H1 (cell line): ENCODE results near the gene SGCD. TPM values are rescaled to one million over a fixed set of nuclear protein-coding genes. Genes with fewer than 3 reads are reported as not detected.

Experiments
- CTCF ChIA-PET: fragments of 300-600 bp; sonication (Branson Sonifier 250); formaldehyde crosslinking; loops from one replicate; lab custom pipeline; 2021; ENCODE audit not compliant: partially characterized antibody; lab: Charles Lee
- POLR2A ChIA-PET: fragments of 300-600 bp; sonication (Branson Sonifier 250); formaldehyde crosslinking; loops from one replicate; lab custom pipeline; 2021; ENCODE audit warnings: inconsistent platforms; ENCODE audit not compliant: partially characterized antibody; lab: Charles Lee
- DNase-seq, 2 experiments: peaks; one replicate each; pipeline versions ENCODE4 v3.0.0 to v3.0.0-alpha.2; 2010 to 2022; ENCODE audit warnings: low spot score in 2 of 2, low read depth in 1 of 2, mixed read lengths in 1 of 2
- FAIRE-seq: peaks from 2 replicates; lab custom pipeline; 2011; peaks lifted over from hg19 to GRCh38; lab: Jason Lieb, UNC
- H2AFZ ChIP-seq: 2 replicates; pipeline ENCODE4 v1.8.1; 2012; ENCODE audit warnings: low read length, inconsistent platforms
- H2AK5ac ChIP-seq: 2 replicates; pipeline ENCODE4 v1.6.1; 2013; ENCODE audit warnings: low read depth, low read length
- H2BK120ac ChIP-seq: replicated peaks from 2 replicates; pipeline ENCODE3; 2013; ENCODE audit warnings: low read depth, low read length, inconsistent platforms
- H2BK12ac ChIP-seq: 2 replicates; pipeline ENCODE4 v1.6.1; 2013; ENCODE audit warnings: low read depth, low read length
- H2BK15ac ChIP-seq: 2 replicates; pipeline ENCODE4 v1.6.1; 2013; ENCODE audit warnings: low read length
- H2BK20ac ChIP-seq: 2 replicates; pipeline ENCODE4 v1.6.1; 2013; ENCODE audit warnings: low read length
- H2BK5ac ChIP-seq: 2 replicates; pipeline ENCODE4 v1.6.1; 2013; ENCODE audit warnings: low read depth, low read length
- H3K14ac ChIP-seq: 2 replicates; pipeline ENCODE4 v1.6.1; 2013; ENCODE audit warnings: inconsistent platforms; ENCODE audit not compliant: insufficient read length
- H3K18ac ChIP-seq: 2 replicates; pipeline ENCODE4 v1.6.1; 2013; ENCODE audit warnings: low read length; ENCODE audit errors: extremely low read depth
- H3K23ac ChIP-seq: 2 replicates; pipeline ENCODE4 v1.6.1; 2013; ENCODE audit warnings: inconsistent platforms; ENCODE audit not compliant: insufficient read length
- H3K23me2 ChIP-seq: 2 replicates; pipeline ENCODE4 v1.6.1; 2013; ENCODE audit warnings: low read depth, low read length
- H3K27ac ChIP-seq: 2 replicates; pipeline ENCODE4 v1.6.1; 2011; ENCODE audit warnings: low read depth, low read length, inconsistent platforms
- H3K27me3 ChIP-seq, 4 experiments: replicated peaks in 1 of 4; 1 replicate in 1 of 4; 2 replicates in 3 of 4; pipeline versions ENCODE4 v1.6.1 to v1.8.1; 2011 to 2013; ENCODE audit warnings: low read length in 3 of 4, mild to moderate bottlenecking in 3 of 4, inconsistent platforms in 2 of 4, mixed read lengths in 2 of 4, moderate library complexity in 1 of 4; ENCODE audit not compliant: control insufficient read depth in 3 of 4, insufficient read depth in 3 of 4; ENCODE audit errors: extremely low read depth in 1 of 4
- H3K36me3 ChIP-seq, 4 experiments: 2 replicates each; pipeline versions ENCODE4 v1.6.1 to v1.8.1; 2011 to 2013; ENCODE audit warnings: mild to moderate bottlenecking in 4 of 4, low read length in 3 of 4, moderate library complexity in 2 of 4, control low read depth in 1 of 4, inconsistent platforms in 1 of 4; ENCODE audit not compliant: insufficient read depth in 4 of 4, control insufficient read depth in 2 of 4
- H3K4ac ChIP-seq: replicated peaks from 2 replicates; pipeline ENCODE3; 2013; ENCODE audit warnings: low read length, low read depth, mixed read lengths, inconsistent platforms; ENCODE audit not compliant: insufficient read length
- H3K4me1 ChIP-seq, 4 experiments: replicated peaks in 1 of 4; 1 replicate in 1 of 4; 2 replicates in 3 of 4; pipeline versions ENCODE4 v1.6.1 to v1.8.1; 2011 to 2013; ENCODE audit warnings: low read length in 3 of 4, inconsistent platforms in 2 of 4, mixed read lengths in 1 of 4; ENCODE audit not compliant: insufficient read depth in 4 of 4, control insufficient read depth in 3 of 4
- H3K4me2 ChIP-seq, 2 experiments: 2 replicates each; pipeline versions ENCODE4 v1.6.1 to v1.8.1; 2011 to 2013; ENCODE audit warnings: low read depth in 2 of 2, low read length in 2 of 2, control low read depth in 1 of 2, inconsistent platforms in 1 of 2, mild to moderate bottlenecking in 1 of 2; ENCODE audit not compliant: insufficient read depth in 1 of 2
- H3K4me3 ChIP-seq, 4 experiments: fragments of 200-600, 300-600 bp in 1 of 4; sonication (generic), shearing (Covaris generic), sonication (Bioruptor Twin) in 1 of 4; 2 replicates each; pipeline versions ENCODE4 v1.5.1 to v1.8.1; 2011 to 2016; ENCODE audit warnings: low read length in 4 of 4, low read depth in 3 of 4, control low read depth in 2 of 4, inconsistent platforms in 2 of 4, mild to moderate bottlenecking in 2 of 4, mixed read lengths in 1 of 4, moderate library complexity in 1 of 4; ENCODE audit not compliant: insufficient read depth in 2 of 4; ENCODE audit errors: extremely low read depth in 1 of 4
- H3K56ac ChIP-seq: replicated peaks from 2 replicates; pipeline ENCODE3; 2013; ENCODE audit warnings: low read depth, mild to moderate bottlenecking, mixed read lengths, low read length, inconsistent platforms; ENCODE audit not compliant: insufficient read length
- H3K79me1 ChIP-seq: 2 replicates; pipeline ENCODE4 v1.6.1; 2013; ENCODE audit warnings: low read depth, low read length, control low read depth
- H3K79me2 ChIP-seq, 2 experiments: 2 replicates each; pipeline versions ENCODE4 v1.6.1 to v1.8.1; 2012 to 2013; ENCODE audit warnings: low read length in 2 of 2, mild to moderate bottlenecking in 2 of 2, inconsistent platforms in 1 of 2; ENCODE audit not compliant: insufficient read depth in 2 of 2, control insufficient read depth in 1 of 2
- H3K9ac ChIP-seq, 4 experiments: replicated peaks in 1 of 4; 1 replicate in 1 of 4; 2 replicates in 3 of 4; pipeline versions ENCODE4 v1.6.1 to v1.8.1; 2011 to 2013; ENCODE audit warnings: low read depth in 3 of 4, low read length in 3 of 4, control low read depth in 2 of 4, mild to moderate bottlenecking in 2 of 4, moderate library complexity in 2 of 4, inconsistent platforms in 1 of 4; ENCODE audit errors: extremely low read depth in 1 of 4
- H3K9me3 ChIP-seq, 2 experiments: 2 replicates each; pipeline versions ENCODE4 v1.6.1 to v1.8.1; 2012 to 2013; ENCODE audit warnings: mild to moderate bottlenecking in 2 of 2, moderate library complexity in 2 of 2, control low read depth in 1 of 2, inconsistent platforms in 1 of 2, low read depth in 1 of 2, low read length in 1 of 2, mixed read lengths in 1 of 2; ENCODE audit not compliant: insufficient read depth in 2 of 2
- H4K20me1 ChIP-seq, 2 experiments: replicated peaks in 1 of 2; 2 replicates each; pipeline versions ENCODE3 to v1.8.1; 2011 to 2013; ENCODE audit warnings: inconsistent platforms in 2 of 2, low read length in 2 of 2, mild to moderate bottlenecking in 1 of 2; ENCODE audit not compliant: insufficient read depth in 2 of 2, control insufficient read depth in 1 of 2
- H4K5ac ChIP-seq: 2 replicates; pipeline ENCODE4 v1.6.1; 2013; ENCODE audit warnings: low read length, low read depth, mixed read lengths, inconsistent platforms; ENCODE audit not compliant: insufficient read length
- H4K8ac ChIP-seq: 2 replicates; pipeline ENCODE4 v1.8.0; 2013; ENCODE audit warnings: mild to moderate bottlenecking, moderate library complexity, low read length, inconsistent platforms; ENCODE audit not compliant: insufficient read depth; ENCODE audit errors: extremely low read depth
- H4K91ac ChIP-seq: replicated peaks from 2 replicates; pipeline ENCODE3; 2013; ENCODE audit warnings: low read length, mixed read lengths, inconsistent platforms; ENCODE audit not compliant: insufficient read length
- BACH1 ChIP-seq: IDR thresholded peaks from 2 replicates; pipeline ENCODE4 v1.6.1; 2012; ENCODE audit warnings: low read length, improper control_type of control experiment
- CBX5 ChIP-seq: fragments of 300-800, 300-1000 bp; sonication (generic); IDR thresholded peaks from 2 replicates; pipeline ENCODE4 v1.7.1; 2016; ENCODE audit warnings: antibody characterized with exemption, low read length, low read depth
- EZH2 ChIP-seq: fragments of 200-600 bp; sonication (generic); IDR thresholded peaks from 2 replicates; pipeline ENCODE4 v1.7.1; 2012; ENCODE audit warnings: low read depth, mild to moderate bottlenecking, moderate library complexity, low read length, inconsistent platforms; ENCODE audit not compliant: severe bottlenecking
- GTF2F1 ChIP-seq: IDR thresholded peaks from 2 replicates; pipeline ENCODE4 v1.6.1; 2012; ENCODE audit warnings: low read depth, low read length, improper control_type of control experiment, borderline replicate concordance
- JUN ChIP-seq: IDR thresholded peaks from 2 replicates; pipeline ENCODE4 v1.6.1; 2011; ENCODE audit warnings: low read depth, mild to moderate bottlenecking, improper control_type of control experiment, low read length
- KDM4A ChIP-seq: IDR thresholded peaks from one replicate; pipeline ENCODE4 v1.7.1; 2012; ENCODE audit warnings: low read depth, mild to moderate bottlenecking, moderate library complexity, low read length, inconsistent platforms; ENCODE audit not compliant: severe bottlenecking
- KDM5A ChIP-seq: fragments of 200-600 bp; IDR thresholded peaks from 2 replicates; pipeline ENCODE4 v1.7.1; 2012; ENCODE audit warnings: mild to moderate bottlenecking, low read length, inconsistent platforms, mixed read lengths
- SIN3A ChIP-seq, 2 experiments: IDR thresholded peaks in 1 of 2; conservative IDR thresholded peaks in 1 of 2; 2 replicates each; pipeline ENCODE4 v1.6.1; 2011 to 2012; ENCODE audit warnings: low read length in 2 of 2, improper control_type of control experiment in 1 of 2, low read depth in 1 of 2, mild to moderate bottlenecking in 1 of 2
- SIRT6 ChIP-seq: IDR thresholded peaks from one replicate; pipeline ENCODE4 v1.7.1; 2012; ENCODE audit warnings: low read length, inconsistent platforms
- SIX5 ChIP-seq: IDR thresholded peaks from 2 replicates; pipeline ENCODE4 v1.6.1; 2011; ENCODE audit warnings: mild to moderate bottlenecking, low read depth, low read length
- SP1 ChIP-seq: IDR thresholded peaks from 2 replicates; pipeline ENCODE4 v1.6.1; 2011; ENCODE audit warnings: low read depth, low read length
- SP2 ChIP-seq: IDR thresholded peaks from 2 replicates; pipeline ENCODE4 v1.6.1; 2012; ENCODE audit warnings: mild to moderate bottlenecking, low read length, inconsistent platforms
- SP4 ChIP-seq: IDR thresholded peaks from 2 replicates; pipeline ENCODE4 v1.6.1; 2012; ENCODE audit warnings: low read length, inconsistent platforms
- TBP ChIP-seq: IDR thresholded peaks from 2 replicates; pipeline ENCODE4 v1.6.1; 2011; ENCODE audit warnings: low read depth, low read length, improper control_type of control experiment
- WGBS, 2 experiments: shearing (Covaris generic) in 1 of 2; methylation state at CpG; one replicate each; pipeline versions ENCODE4 v1.1.6 to v1.1.7; 2013 to 2015; ENCODE audit warnings: low lambda C conversion rate in 2 of 2, mixed read lengths in 2 of 2, inconsistent platforms in 1 of 2, low coverage in 1 of 2, missing lambda C conversion rate in 1 of 2; ENCODE audit not compliant: insufficient replicate concordance in 2 of 2, insufficient coverage in 1 of 2, insufficient read length in 1 of 2; ENCODE audit errors: extremely low coverage in 1 of 2, missing lambda C conversion rate in 1 of 2; 5-methylcytosine and 5-hydroxymethylcytosine counted together
- polyA plus RNA-seq, 7 experiments: library from polyadenylated mRNA; depleted of rRNA in 3 of 7; stranded (reverse) in 5 of 7; unstranded in 2 of 7; fragments of >200 nt in 5 of 7; fragments of 200-250 nt in 2 of 7; gene quantifications; 1 replicate in 5 of 7; 2 replicates in 1 of 7; 4 replicates in 1 of 7; pipeline versions ENCODE4 v1.2.1 to v1.2.3, GENCODE V29; 2011 to 2013; ENCODE audit warnings: missing spikeins in 2 of 7, mixed read lengths in 2 of 7
- total RNA-seq: library from RNA; stranded (reverse); fragmentation: NEBNext Ultra II Directional; extraction: Animal tissue kit (Norgen Biotek cat#: 25700); gene quantifications from 2 replicates; pipeline ENCODE4 v1.2.1, GENCODE V29; 2021
- TF ChIP-seq, protein P1 (sequence below): IDR thresholded peaks from 2 replicates; pipeline ENCODE4 v1.6.1; 2011; ENCODE audit warnings: low read length, improper control_type of control experiment

The SGCD gene
- total and polyA plus RNA-seq, 2 of the 8 experiments (the other 6 are each of a cell fraction or from before 2014, with no cell fraction given) = 0.04 to 0.08 TPM

DNA sequence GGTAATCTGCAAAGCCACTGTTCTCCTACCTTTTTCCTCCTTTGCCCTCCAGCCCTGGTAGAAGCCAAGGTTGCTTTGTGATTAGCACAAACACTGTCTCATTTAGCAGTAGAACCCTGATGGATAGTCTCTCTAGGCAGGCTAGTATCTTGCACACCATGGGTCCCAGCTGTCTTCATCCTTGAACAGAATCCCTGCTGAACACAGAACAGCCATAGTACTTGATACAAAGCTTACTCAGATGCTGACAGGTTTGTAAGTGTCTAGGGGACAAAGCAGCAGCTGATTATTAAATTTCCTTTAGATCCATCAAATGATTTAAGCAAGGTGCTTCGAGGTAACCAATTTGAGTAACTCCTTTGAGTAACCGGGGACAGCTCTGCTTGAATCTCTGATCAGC lies 359.4 kb downstream of the SGCD start:
- Histone ChIP-seq H2AK5ac (no peak overlapping the region), H3K9ac (no peak overlapping the region), H2BK15ac (no peak overlapping the region), H2BK20ac (no peak overlapping the region), H2AFZ (no peak overlapping the region), H2BK12ac (peak overlapping the region; percentile 55; the same call in 1 of the 2 replicates), H3K18ac (no peak overlapping the region), H3K36me3 (no peaks in the 10 kb centered on the region), H2BK5ac (no peak overlapping the region), H3K56ac (no peak overlapping the region), H3K4me2 (no peak overlapping the region), H3K4me1 (peaks cover 0 to 15% (median 5%) of the 10 kb centered on the region in 4 experiments; a peak in 3 of 7 replicates), H3K9me3 (no peaks in the 10 kb centered on the region), H3K23ac (no peak overlapping the region), H4K8ac (no peak overlapping the region), H4K20me1 (no peaks in the 10 kb centered on the region), H3K27me3 (no peaks in the 10 kb centered on the region), H3K27ac (no peak overlapping the region), H4K91ac (no peak overlapping the region), H4K5ac (no peak overlapping the region), H3K4ac (no peak overlapping the region), H2BK120ac (no peak overlapping the region), H3K14ac (no peak overlapping the region), H3K23me2 (no peaks in the 10 kb centered on the region), H3K79me2 (no peaks in the 10 kb centered on the region), H3K79me1 (no peaks in the 10 kb centered on the region), H3K4me3 (no peak overlapping the region)
- no peak for DNase-seq
- no peak for FAIRE-seq
- WGBS, 2 experiments = 97% methylated on average over 2 of the region's 2 CpGs; no CpG with 5 or more reads in 1 of the 2 experiments
- CTCF ChIA-PET = interaction anchor here (1.5 to 1.8 kb wide), 3 partner anchors 16 to 130 kb away, joined by 4 to 5 read pairs (median 5); no protein-coding TSS in a partner anchor
- POLR2A ChIA-PET = no interaction called here
- TF ChIP-seq TBP (no peak), SP2 (no peak), KDM5A (no peak), EZH2 (no peak), SIRT6 (no peak), CBX5 (no peak), BACH1 (no peak), SP1 (no peak), GTF2F1 (no peak), SIN3A (conservative IDR thresholded peaks at IDR 0.05 in 1 of 2, IDR thresholded peaks at IDR 0.05 in 1 of 2; ENCODE audit: low read depth in 1 of 2, low read length in 2 of 2) (no peak), JUN (no peak), SIX5 (no peak), SP4 (no peak), KDM4A (no peak)
- TF ChIP-seq, protein P1, sequence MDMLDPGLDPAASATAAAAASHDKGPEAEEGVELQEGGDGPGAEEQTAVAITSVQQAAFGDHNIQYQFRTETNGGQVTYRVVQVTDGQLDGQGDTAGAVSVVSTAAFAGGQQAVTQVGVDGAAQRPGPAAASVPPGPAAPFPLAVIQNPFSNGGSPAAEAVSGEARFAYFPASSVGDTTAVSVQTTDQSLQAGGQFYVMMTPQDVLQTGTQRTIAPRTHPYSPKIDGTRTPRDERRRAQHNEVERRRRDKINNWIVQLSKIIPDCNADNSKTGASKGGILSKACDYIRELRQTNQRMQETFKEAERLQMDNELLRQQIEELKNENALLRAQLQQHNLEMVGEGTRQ = no peak
